Calu3 (cell line): ENCODE data around the gene NBPF1. TPM values are rescaled to one million over a fixed set of nuclear protein-coding genes. Genes with fewer than 3 reads are reported as not detected.
"Not testable (repeated sequence)": the region's sequence is repeated elsewhere in the genome, so short reads cannot be mapped to it uniquely, and the experiment has no call there.

Experiments used
- BruUV-seq: library from RNA; stranded (reverse); fragments of 400-500 nt; replicated peaks from 2 replicates; lab custom pipeline; 2021; lab: Mats Ljungman, UMichigan
- CTCF ChIA-PET: fragments of 300-600 bp; sonication (Branson Sonifier 250); formaldehyde crosslinking; loops from one replicate; lab custom pipeline; 2022; ENCODE audit warnings: antibody characterized with exemption; lab: Charles Lee
- DNase-seq: peaks from one replicate; pipeline ENCODE4 v3.0.0; 2022
- H3K27ac Mint-ChIP-seq: one replicate; pipeline ENCODE4 v1.8.0; 2022; ENCODE audit warnings: mixed read lengths; ENCODE audit not compliant: unreplicated experiment
- H3K27me3 Mint-ChIP-seq: one replicate; pipeline ENCODE4 v1.8.0; 2022; ENCODE audit warnings: mixed read lengths; ENCODE audit not compliant: unreplicated experiment
- H3K36me3 Mint-ChIP-seq: one replicate; pipeline ENCODE4 v1.8.0; 2022; ENCODE audit warnings: mild to moderate bottlenecking, moderate library complexity, mixed read lengths; ENCODE audit not compliant: insufficient read depth, unreplicated experiment
- H3K4me1 Mint-ChIP-seq: one replicate; pipeline ENCODE4 v1.8.0; 2022; ENCODE audit warnings: mild to moderate bottlenecking, low read depth, mixed read lengths; ENCODE audit not compliant: unreplicated experiment
- H3K4me3 Mint-ChIP-seq: one replicate; pipeline ENCODE4 v1.8.0; 2022; ENCODE audit warnings: mild to moderate bottlenecking, low read depth, moderate library complexity, mixed read lengths; ENCODE audit not compliant: unreplicated experiment
- H3K9me3 Mint-ChIP-seq: one replicate; pipeline ENCODE4 v1.8.0; 2022; ENCODE audit warnings: low read depth, mixed read lengths; ENCODE audit not compliant: unreplicated experiment
- intact Hi-C: fragments of 100-400 bp; cut with micrococcal nuclease; formaldehyde crosslinking; loops from one replicate; pipeline ENCODE4 v1.10.0; 2022; ENCODE audit not compliant: unreplicated experiment
- total RNA-seq: library from RNA; stranded (reverse); gene quantifications from 2 replicates; pipeline ENCODE4 v1.2.3, GENCODE V29; 2022
- TF ChIP-seq, protein P1 (sequence below): fragments of 200-600 bp; IDR thresholded peaks from one replicate; pipeline ENCODE4 v1.8.0; 2022; ENCODE audit warnings: antibody characterized with exemption; ENCODE audit not compliant: unreplicated experiment

Gene NBPF1
- total RNA-seq, 1 experiment from 2014 or later = 26.4 TPM

- BruUV-seq = TSS peak; percentile 98
- CTCF ChIA-PET, DNase-seq: not testable (repeated sequence)
Observed at GRCh38 chr1:16534829-16535456, 78.4 kb downstream of the NBPF1 start.

DNA sequence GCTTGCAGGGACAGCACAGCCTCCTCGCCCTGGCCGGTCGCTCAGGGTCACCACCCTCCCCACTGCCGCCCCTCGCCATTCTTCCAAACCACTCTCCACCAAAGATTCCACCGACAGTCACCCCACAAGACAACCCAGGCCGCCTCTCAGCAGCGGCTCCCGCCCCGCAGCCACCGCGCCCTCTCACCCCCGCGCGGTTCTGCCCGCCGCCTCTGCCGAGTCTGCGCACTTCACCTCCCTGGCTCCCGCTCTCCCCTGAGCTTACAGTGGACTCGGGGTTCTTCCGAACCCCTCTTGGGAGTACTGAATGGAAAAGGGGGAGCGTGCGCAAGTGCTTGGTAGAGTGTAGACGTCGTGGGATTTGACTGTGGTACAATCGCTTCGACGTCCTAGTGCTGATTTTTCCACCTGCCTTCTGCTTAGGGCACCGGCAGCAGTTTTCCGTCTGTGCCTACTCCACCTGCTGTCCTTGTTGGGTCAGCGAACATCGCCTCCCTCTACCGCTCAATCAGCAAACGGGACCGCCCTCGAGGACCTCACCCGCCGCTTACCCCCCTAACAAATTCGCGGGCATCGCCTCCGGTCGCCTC is 79.0 kb downstream of the NBPF1 start:
- DNase-seq, CTCF ChIA-PET, BruUV-seq, H3K9me3 Mint-ChIP-seq, H3K4me3 Mint-ChIP-seq, H3K4me1 Mint-ChIP-seq, H3K36me3 Mint-ChIP-seq, H3K27ac Mint-ChIP-seq, intact Hi-C loops: not testable (repeated sequence)
- H3K27me3 Mint-ChIP-seq = peaks cover 34% of the 10 kb centered on the region

More at GRCh38 chr1:16534829-16535456, 78.4 kb downstream of the NBPF1 start:
- H3K36me3 Mint-ChIP-seq, H3K4me3 Mint-ChIP-seq, intact Hi-C loops, H3K4me1 Mint-ChIP-seq, H3K9me3 Mint-ChIP-seq, H3K27ac Mint-ChIP-seq: not testable (repeated sequence)
- peaks cover 34% of the 10 kb centered on the region for H3K27me3 Mint-ChIP-seq

GRCh38 chr1:16532235-16532991 is 81.0 kb downstream of the NBPF1 start:
- intact Hi-C loops, H3K9me3 Mint-ChIP-seq, H3K4me3 Mint-ChIP-seq, CTCF ChIA-PET, BruUV-seq, H3K36me3 Mint-ChIP-seq, H3K4me1 Mint-ChIP-seq, H3K27ac Mint-ChIP-seq, DNase-seq: not testable (repeated sequence)
- peaks cover 34% of the 10 kb centered on the region for H3K27me3 Mint-ChIP-seq

DNA sequence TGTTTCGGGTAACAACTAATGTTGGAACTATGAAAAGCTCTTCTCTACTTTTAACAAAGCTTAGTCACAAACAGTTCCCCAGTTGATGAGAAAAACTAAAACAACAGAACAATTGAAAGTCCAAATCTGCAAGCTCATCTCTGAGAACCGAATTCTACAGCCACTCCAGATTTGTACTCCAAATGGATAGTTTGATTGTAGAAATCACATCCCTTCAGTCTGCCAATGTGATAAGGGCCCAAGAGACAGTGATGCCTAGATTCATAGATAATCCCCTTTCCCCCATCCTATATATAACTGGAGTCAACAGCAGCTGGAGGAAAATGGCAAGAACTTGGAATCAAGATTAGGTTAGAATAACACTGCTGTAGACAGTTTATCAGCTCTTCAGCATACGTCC is 85.0 kb downstream of the NBPF1 start:
- peaks cover 53% of the 10 kb centered on the region for H3K27me3 Mint-ChIP-seq
- DNase-seq, intact Hi-C loops, H3K27ac Mint-ChIP-seq, H3K4me1 Mint-ChIP-seq, CTCF ChIA-PET, H3K9me3 Mint-ChIP-seq, BruUV-seq, H3K36me3 Mint-ChIP-seq, H3K4me3 Mint-ChIP-seq: not testable (repeated sequence)

- H3K9me3 Mint-ChIP-seq, H3K36me3 Mint-ChIP-seq, intact Hi-C loops, BruUV-seq, CTCF ChIA-PET, DNase-seq, H3K4me3 Mint-ChIP-seq, H3K4me1 Mint-ChIP-seq, H3K27ac Mint-ChIP-seq: not testable (repeated sequence)
- H3K27me3 Mint-ChIP-seq = peaks cover 36% of the 10 kb centered on the region
Observed at GRCh38 chr1:16525769-16526168, 87.6 kb downstream of the NBPF1 start.

DNA sequence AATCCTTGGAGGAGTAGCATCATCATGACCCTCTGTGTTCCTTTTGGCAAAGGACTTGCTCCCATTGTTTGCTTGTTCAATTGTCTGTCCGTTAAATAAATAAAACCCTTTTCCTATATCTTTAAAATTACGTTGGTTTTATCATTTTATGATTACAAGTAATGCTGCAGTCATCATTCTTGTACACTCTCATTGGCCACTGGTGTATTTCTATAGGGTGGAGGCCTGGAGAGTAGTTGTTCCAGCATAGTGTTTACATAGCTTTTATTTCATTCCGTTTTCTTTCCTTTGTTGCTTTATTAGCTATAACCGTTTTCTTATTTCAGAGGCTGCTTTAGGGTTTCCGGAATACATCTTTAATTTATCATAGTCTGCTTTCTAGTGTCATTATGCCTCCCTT is 91.7 kb downstream of the NBPF1 start:
- H3K4me3 Mint-ChIP-seq, BruUV-seq, H3K9me3 Mint-ChIP-seq, intact Hi-C loops, CTCF ChIA-PET, DNase-seq, H3K27ac Mint-ChIP-seq, H3K36me3 Mint-ChIP-seq, H3K4me1 Mint-ChIP-seq: not testable (repeated sequence)
- peaks cover 63% of the 10 kb centered on the region for H3K27me3 Mint-ChIP-seq

GRCh38 chr1:16521288-16521583 is 92.1 kb downstream of the NBPF1 start:
- BruUV-seq = no TSS peak
- Mint-ChIP-seq H3K9me3 (no peaks in the 10 kb centered on the region), H3K27me3 (peaks cover 61% of the 10 kb centered on the region), H3K4me3 (no peak overlapping the region), H3K36me3 (no peaks in the 10 kb centered on the region), H3K4me1 (no peaks in the 10 kb centered on the region), H3K27ac (no peak overlapping the region)
- DNase-seq = no peak
- TF ChIP-seq, protein P1, sequence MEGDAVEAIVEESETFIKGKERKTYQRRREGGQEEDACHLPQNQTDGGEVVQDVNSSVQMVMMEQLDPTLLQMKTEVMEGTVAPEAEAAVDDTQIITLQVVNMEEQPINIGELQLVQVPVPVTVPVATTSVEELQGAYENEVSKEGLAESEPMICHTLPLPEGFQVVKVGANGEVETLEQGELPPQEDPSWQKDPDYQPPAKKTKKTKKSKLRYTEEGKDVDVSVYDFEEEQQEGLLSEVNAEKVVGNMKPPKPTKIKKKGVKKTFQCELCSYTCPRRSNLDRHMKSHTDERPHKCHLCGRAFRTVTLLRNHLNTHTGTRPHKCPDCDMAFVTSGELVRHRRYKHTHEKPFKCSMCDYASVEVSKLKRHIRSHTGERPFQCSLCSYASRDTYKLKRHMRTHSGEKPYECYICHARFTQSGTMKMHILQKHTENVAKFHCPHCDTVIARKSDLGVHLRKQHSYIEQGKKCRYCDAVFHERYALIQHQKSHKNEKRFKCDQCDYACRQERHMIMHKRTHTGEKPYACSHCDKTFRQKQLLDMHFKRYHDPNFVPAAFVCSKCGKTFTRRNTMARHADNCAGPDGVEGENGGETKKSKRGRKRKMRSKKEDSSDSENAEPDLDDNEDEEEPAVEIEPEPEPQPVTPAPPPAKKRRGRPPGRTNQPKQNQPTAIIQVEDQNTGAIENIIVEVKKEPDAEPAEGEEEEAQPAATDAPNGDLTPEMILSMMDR = no peak
- CTCF ChIA-PET = no interaction called here
- intact Hi-C loops = no loop called here

GRCh38 chr1:16520435-16521287 is 92.7 kb downstream of the NBPF1 start:
- intact Hi-C loops, DNase-seq, CTCF ChIA-PET, H3K9me3 Mint-ChIP-seq, H3K36me3 Mint-ChIP-seq, BruUV-seq, H3K4me3 Mint-ChIP-seq, H3K4me1 Mint-ChIP-seq, H3K27ac Mint-ChIP-seq: not testable (repeated sequence)
- H3K27me3 Mint-ChIP-seq = peaks cover 55% of the 10 kb centered on the region
